Measurements from ENCODE around the gene AFG1L.
A peak's percentile ranks its signal among the peaks of the same experiment; 100 is the strongest.
"Not testable (repeated sequence)": the region's sequence is repeated elsewhere in the genome, so short reads cannot be mapped to it uniquely, and the experiment has no call there.

AFG1L gene

GRCh38 chr6:108355120-108355519 is 60.3 kb downstream of the AFG1L start:
- no peak for DNase-seq (ENCODE audit: low read depth)

- no peak for DNase-seq (ENCODE audit: low read depth)
Measured at GRCh38 chr6:108355890-108356289, 61.0 kb downstream of the AFG1L start.

- DNase-seq (ENCODE audit: low read depth): no peak
Measured at GRCh38 chr6:108359901-108360882, 65.3 kb downstream of the AFG1L start.

- no peak for DNase-seq (ENCODE audit: low read depth)
Measured at GRCh38 chr6:108360919-108361311, 66.1 kb downstream of the AFG1L start.

GRCh38 chr6:108361312-108361932 is 66.6 kb downstream of the AFG1L start:
- peak; percentile 77 for DNase-seq (ENCODE audit: low read depth)

- no peak for DNase-seq (ENCODE audit: low read depth)
Measured at GRCh38 chr6:108362455-108362854, 67.6 kb downstream of the AFG1L start.

GRCh38 chr6:108363113-108363512 is 68.3 kb downstream of the AFG1L start:
- DNase-seq (ENCODE audit: low read depth): no peak

- no peak for DNase-seq (ENCODE audit: low read depth)
Measured at GRCh38 chr6:108363889-108364313, 69.0 kb downstream of the AFG1L start.

GRCh38 chr6:108364470-108364869 is 69.6 kb downstream of the AFG1L start:
- DNase-seq (ENCODE audit: low read depth): no peak

GRCh38 chr6:108365478-108365877 is 70.6 kb downstream of the AFG1L start:
- no peak for DNase-seq (ENCODE audit: low read depth)

- DNase-seq (ENCODE audit: low read depth): no peak
Measured at GRCh38 chr6:108366236-108366635, 71.4 kb downstream of the AFG1L start.

- no peak for DNase-seq (ENCODE audit: low read depth)
Measured at GRCh38 chr6:108368431-108369030, 73.7 kb downstream of the AFG1L start.

- DNase-seq (ENCODE audit: low read depth): no peak
Measured at GRCh38 chr6:108380876-108381275, 86.0 kb downstream of the AFG1L start.

GRCh38 chr6:108383981-108384380 is 89.1 kb downstream of the AFG1L start:
- DNase-seq (ENCODE audit: low read depth): no peak

GRCh38 chr6:108389190-108389589 is 94.3 kb downstream of the AFG1L start:
- not testable (repeated sequence) for DNase-seq (ENCODE audit: low read depth)

- no peak for DNase-seq (ENCODE audit: low read depth)
Measured at GRCh38 chr6:108395297-108395696, 100.4 kb downstream of the AFG1L start.

GRCh38 chr6:108403236-108403635 is 108.4 kb downstream of the AFG1L start:
- DNase-seq (ENCODE audit: low read depth): no peak

- no peak for DNase-seq (ENCODE audit: low read depth)
Measured at GRCh38 chr6:108406943-108407342, 112.1 kb downstream of the AFG1L start.

GRCh38 chr6:108407904-108408827 is 113.3 kb downstream of the AFG1L start:
- DNase-seq (ENCODE audit: low read depth): no peak

- no peak for DNase-seq (ENCODE audit: low read depth)
Measured at GRCh38 chr6:108408861-108409260, 114.0 kb downstream of the AFG1L start.

- not testable (repeated sequence) for DNase-seq (ENCODE audit: low read depth)
Measured at GRCh38 chr6:108416047-108416833, 121.4 kb downstream of the AFG1L start.
